ENCODE measurements around the gene NCF4. TPM values are rescaled to one million over a fixed set of nuclear protein-coding genes. Genes with fewer than 3 reads are reported as not detected.

The NCF4 gene
- total RNA-seq, 3 donors from 2014 or later, result 13.4 to 36.8 (median 14.5) TPM

- no peak overlapping the region for H3K27ac ChIP-seq
- DNase-seq (ENCODE audit: low spot score in 2 of 2), result peak in 1 of 2 donors; percentile 42
- no peaks in the 10 kb centered on the region for H3K4me1 ChIP-seq
- no peaks in the 10 kb centered on the region for H3K36me3 ChIP-seq
- peaks cover 0 to 3% of the 10 kb centered on the region in 2 donors for H3K27me3 ChIP-seq
- TF ChIP-seq POLR2AphosphoS5 (IDR thresholded peaks at IDR 0.05) (no peak), POLR2A (IDR thresholded peaks at IDR 0.05) (no peak)
- TF ChIP-seq, protein P1, sequence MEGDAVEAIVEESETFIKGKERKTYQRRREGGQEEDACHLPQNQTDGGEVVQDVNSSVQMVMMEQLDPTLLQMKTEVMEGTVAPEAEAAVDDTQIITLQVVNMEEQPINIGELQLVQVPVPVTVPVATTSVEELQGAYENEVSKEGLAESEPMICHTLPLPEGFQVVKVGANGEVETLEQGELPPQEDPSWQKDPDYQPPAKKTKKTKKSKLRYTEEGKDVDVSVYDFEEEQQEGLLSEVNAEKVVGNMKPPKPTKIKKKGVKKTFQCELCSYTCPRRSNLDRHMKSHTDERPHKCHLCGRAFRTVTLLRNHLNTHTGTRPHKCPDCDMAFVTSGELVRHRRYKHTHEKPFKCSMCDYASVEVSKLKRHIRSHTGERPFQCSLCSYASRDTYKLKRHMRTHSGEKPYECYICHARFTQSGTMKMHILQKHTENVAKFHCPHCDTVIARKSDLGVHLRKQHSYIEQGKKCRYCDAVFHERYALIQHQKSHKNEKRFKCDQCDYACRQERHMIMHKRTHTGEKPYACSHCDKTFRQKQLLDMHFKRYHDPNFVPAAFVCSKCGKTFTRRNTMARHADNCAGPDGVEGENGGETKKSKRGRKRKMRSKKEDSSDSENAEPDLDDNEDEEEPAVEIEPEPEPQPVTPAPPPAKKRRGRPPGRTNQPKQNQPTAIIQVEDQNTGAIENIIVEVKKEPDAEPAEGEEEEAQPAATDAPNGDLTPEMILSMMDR (IDR thresholded peaks at IDR 0.05), result no peak
- intact Hi-C loops (cut with DNase I; ENCODE audit: low total_unique reads), result no loop called here
- peaks cover 0 to 10% of the 10 kb centered on the region in 2 donors for H3K9me3 ChIP-seq
- no peak overlapping the region for H3K4me3 ChIP-seq
Observed at GRCh38 chr22:36922105-36922608, 61.4 kb downstream of the NCF4 start.

DNA sequence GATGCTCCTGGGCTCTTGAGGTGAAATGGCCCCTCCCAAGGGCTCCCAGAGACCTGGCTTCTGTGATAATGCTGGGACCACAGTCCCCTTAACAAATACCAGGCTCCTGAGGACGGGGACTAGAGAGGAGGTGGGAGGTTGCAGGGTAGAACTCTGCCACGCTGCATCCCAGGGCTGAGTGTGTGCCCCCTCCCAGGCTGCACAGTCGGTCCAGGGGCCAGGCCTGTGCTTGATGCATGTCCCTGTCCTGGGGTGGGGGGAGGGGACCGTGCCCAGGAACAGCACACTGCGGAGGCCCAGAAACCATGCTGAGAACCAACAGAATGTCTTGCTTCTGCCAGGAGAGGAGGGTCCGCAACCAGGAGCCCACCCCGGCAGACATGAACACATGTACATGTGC lies 61.9 kb downstream of the NCF4 start:
- H3K4me1 ChIP-seq, result no peaks in the 10 kb centered on the region
- TF ChIP-seq POLR2A (IDR thresholded peaks at IDR 0.05), result no peak
- TF ChIP-seq, protein P1 (IDR thresholded peaks at IDR 0.05), result no peak
- peaks cover 0 to 10% of the 10 kb centered on the region in 2 donors for H3K9me3 ChIP-seq
- no peak for DNase-seq (ENCODE audit: low spot score in 2 of 2)
- no peaks in the 10 kb centered on the region for H3K36me3 ChIP-seq
- no peak overlapping the region for H3K4me3 ChIP-seq
- intact Hi-C loops (cut with DNase I; ENCODE audit: low total_unique reads), result no loop called here
- H3K27me3 ChIP-seq, result peaks cover 0 to 3% of the 10 kb centered on the region in 2 donors
- no peak overlapping the region for H3K27ac ChIP-seq

GRCh38 chr22:36923131-36923788 lies 62.5 kb downstream of the NCF4 start:
- TF ChIP-seq POLR2AphosphoS5 (IDR thresholded peaks at IDR 0.05), result no peak
- no peak for TF ChIP-seq POLR2A (IDR thresholded peaks at IDR 0.05)
- TF ChIP-seq, protein P1 (IDR thresholded peaks at IDR 0.05), result no peak
- H3K27me3 ChIP-seq, result peaks cover 0 to 3% of the 10 kb centered on the region in 2 donors
- H3K9me3 ChIP-seq, result peaks cover 0 to 10% of the 10 kb centered on the region in 2 donors
- no peak overlapping the region for H3K4me3 ChIP-seq
- H3K4me1 ChIP-seq, result no peaks in the 10 kb centered on the region
- no peak for DNase-seq (ENCODE audit: low spot score in 2 of 2)
- no peaks in the 10 kb centered on the region for H3K36me3 ChIP-seq
- intact Hi-C loops (cut with DNase I; ENCODE audit: low total_unique reads), result no loop called here
- H3K27ac ChIP-seq, result no peak overlapping the region

- intact Hi-C loops (cut with DNase I; ENCODE audit: low total_unique reads), result no loop called here
- H3K9me3 ChIP-seq, result peaks cover 0 to 1% of the 10 kb centered on the region in 2 donors
- TF ChIP-seq, protein P1 (IDR thresholded peaks at IDR 0.05), result no peak
- TF ChIP-seq POLR2A (IDR thresholded peaks at IDR 0.05) (no peak), POLR2AphosphoS5 (IDR thresholded peaks at IDR 0.05) (no peak)
- no peaks in the 10 kb centered on the region for H3K4me1 ChIP-seq
- no peak overlapping the region for H3K4me3 ChIP-seq
- H3K36me3 ChIP-seq, result no peaks in the 10 kb centered on the region
- H3K27me3 ChIP-seq, result peaks cover 0 to 3% of the 10 kb centered on the region in 2 donors
- DNase-seq (ENCODE audit: low spot score in 2 of 2), result no peak
- H3K27ac ChIP-seq, result no peak overlapping the region
Observed at GRCh38 chr22:36924151-36924698, 63.4 kb downstream of the NCF4 start.

Data from breast epithelium (tissue), 4 donors.